ENCODE data around the gene NPC2. TPM values are rescaled to one million over a fixed set of nuclear protein-coding genes. Genes with fewer than 3 reads are reported as not detected.

The NPC2 gene
- total RNA-seq, 1 donor from 2014 or later, result 177 TPM

DNA sequence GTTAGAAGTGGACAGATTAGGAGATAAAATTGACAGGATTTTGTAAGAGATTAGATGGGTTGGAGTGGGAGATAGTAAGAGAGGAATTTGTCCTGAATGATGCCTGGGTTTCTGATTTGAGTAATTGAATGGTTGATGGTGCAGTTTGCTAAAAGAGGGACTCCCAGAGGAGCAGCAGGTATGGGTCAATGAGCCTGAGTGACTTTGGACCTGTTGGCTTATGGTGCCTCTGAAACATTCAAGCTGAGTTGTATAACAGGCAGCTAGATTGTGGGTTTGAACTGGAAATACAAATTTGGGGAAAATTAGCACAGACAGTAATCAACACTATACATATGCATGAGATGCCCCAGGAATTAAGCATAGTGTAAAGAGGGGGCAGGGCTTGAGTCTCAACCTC lies 50.3 kb downstream of the NPC2 start:
- Mint-ChIP-seq H3K36me3 (ENCODE audit: insufficient read depth) (no peaks in the 10 kb centered on the region), H3K27ac (no peak overlapping the region), H3K27me3 (peaks cover 5% of the 10 kb centered on the region), H3K4me3 (ENCODE audit: low read depth) (no peak overlapping the region), H3K4me1 (ENCODE audit: low read depth) (peaks cover 3% of the 10 kb centered on the region), H3K9me3 (ENCODE audit: low read depth) (no peaks in the 10 kb centered on the region)
- no peak for DNase-seq (ENCODE audit: low spot score, unreplicated experiment)
- TF ChIP-seq, protein P1, sequence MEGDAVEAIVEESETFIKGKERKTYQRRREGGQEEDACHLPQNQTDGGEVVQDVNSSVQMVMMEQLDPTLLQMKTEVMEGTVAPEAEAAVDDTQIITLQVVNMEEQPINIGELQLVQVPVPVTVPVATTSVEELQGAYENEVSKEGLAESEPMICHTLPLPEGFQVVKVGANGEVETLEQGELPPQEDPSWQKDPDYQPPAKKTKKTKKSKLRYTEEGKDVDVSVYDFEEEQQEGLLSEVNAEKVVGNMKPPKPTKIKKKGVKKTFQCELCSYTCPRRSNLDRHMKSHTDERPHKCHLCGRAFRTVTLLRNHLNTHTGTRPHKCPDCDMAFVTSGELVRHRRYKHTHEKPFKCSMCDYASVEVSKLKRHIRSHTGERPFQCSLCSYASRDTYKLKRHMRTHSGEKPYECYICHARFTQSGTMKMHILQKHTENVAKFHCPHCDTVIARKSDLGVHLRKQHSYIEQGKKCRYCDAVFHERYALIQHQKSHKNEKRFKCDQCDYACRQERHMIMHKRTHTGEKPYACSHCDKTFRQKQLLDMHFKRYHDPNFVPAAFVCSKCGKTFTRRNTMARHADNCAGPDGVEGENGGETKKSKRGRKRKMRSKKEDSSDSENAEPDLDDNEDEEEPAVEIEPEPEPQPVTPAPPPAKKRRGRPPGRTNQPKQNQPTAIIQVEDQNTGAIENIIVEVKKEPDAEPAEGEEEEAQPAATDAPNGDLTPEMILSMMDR (IDR thresholded peaks at IDR 0.05; ENCODE audit: unreplicated experiment), result no peak

- Mint-ChIP-seq H3K36me3 (ENCODE audit: insufficient read depth) (no peaks in the 10 kb centered on the region), H3K4me3 (ENCODE audit: low read depth) (no peak overlapping the region), H3K4me1 (ENCODE audit: low read depth) (peaks cover 5% of the 10 kb centered on the region), H3K27ac (no peak overlapping the region), H3K9me3 (ENCODE audit: low read depth) (no peaks in the 10 kb centered on the region), H3K27me3 (peaks cover 5% of the 10 kb centered on the region)
- TF ChIP-seq, protein P1 (IDR thresholded peaks at IDR 0.05; ENCODE audit: unreplicated experiment), result no peak
- DNase-seq (ENCODE audit: low spot score, unreplicated experiment), result no peak
Measured at GRCh38 chr14:74441113-74441512, 52.0 kb downstream of the NPC2 start.

DNA sequence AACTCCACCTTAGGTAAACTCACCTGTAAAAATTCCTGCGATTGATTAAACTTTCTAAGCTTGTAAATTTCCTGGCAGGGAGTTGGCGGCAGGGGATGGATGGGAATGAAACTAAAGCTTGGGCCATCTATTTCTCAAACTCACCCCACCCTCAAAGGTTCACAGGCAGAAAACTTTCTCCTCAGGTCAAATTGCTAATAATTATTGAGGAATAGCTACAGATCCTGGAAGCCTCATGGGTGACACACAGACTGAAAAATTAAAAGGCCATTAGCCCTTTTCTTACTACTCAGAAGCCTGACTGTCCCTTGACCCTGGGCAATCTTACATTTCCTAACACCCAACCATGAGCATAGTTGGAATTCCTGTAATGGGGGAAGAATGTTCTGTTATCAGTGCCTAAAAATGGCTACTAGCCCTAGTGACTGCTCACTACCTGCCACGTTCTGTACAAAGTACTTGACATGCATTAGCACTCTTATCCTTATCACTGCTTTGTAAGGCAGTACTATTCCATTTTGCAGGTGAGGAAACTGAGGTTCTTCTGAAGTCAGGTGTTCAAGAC lies 54.7 kb downstream of the NPC2 start:
- Mint-ChIP-seq H3K4me1 (ENCODE audit: low read depth) (peaks cover 5% of the 10 kb centered on the region), H3K36me3 (ENCODE audit: insufficient read depth) (no peaks in the 10 kb centered on the region)

DNA sequence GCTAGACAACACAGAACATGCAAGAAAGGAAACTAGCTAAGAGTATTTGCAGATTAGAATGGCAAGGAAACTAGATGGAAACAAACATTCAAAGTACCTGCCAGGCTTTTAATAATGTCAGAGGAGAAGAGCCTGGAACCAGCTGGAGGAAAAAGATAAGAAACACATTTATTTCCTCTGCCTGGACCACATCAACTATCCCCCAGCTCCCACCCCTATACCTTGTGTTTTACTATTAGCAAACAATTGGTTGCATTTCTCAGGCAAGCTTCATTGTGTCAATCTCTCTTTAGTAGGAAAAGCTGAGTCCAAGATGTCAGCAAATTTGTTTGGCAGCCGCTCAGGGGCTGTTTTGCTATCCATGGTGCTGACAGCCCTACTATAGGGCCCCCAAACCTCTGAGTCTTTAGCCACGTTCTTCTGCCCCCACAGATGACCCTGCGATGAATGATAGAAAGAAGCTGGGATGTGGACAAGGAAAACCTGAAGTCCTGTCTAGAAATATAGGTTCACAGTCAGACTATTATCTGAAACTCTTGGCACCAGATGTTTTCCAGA lies 55.5 kb downstream of the NPC2 start:
- H3K27me3 Mint-ChIP-seq, result peaks cover 6% of the 10 kb centered on the region
- no peak overlapping the region for H3K27ac Mint-ChIP-seq

More for the DNA sequence above, 54.7 kb downstream of the NPC2 start:
- Mint-ChIP-seq H3K4me3 (ENCODE audit: low read depth) (no peak overlapping the region), H3K27me3 (peaks cover 9% of the 10 kb centered on the region), H3K27ac (no peak overlapping the region), H3K9me3 (ENCODE audit: low read depth) (no peaks in the 10 kb centered on the region)
- DNase-seq (ENCODE audit: low spot score, unreplicated experiment), result no peak
- TF ChIP-seq, protein P1 (IDR thresholded peaks at IDR 0.05; ENCODE audit: unreplicated experiment), result no peak

DNA sequence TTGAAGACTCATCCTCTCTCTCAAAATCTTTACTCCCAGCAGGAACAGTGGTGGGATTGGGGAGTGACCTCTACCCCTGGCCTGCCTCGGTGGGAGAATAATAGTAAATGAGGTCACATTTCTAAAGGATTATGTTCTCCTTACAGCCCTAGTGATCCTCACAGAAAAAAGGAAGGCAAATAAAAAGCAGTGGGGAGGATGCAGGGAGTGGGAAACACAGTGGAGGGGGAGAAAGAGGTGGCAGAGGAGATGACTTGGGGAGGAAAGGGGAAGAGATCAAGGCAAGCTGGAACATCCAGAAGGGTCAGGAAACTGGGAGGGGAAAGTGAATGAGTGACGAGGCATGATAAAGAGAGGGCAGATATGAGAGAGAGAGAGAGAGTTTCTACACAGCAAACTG lies 58.8 kb downstream of the NPC2 start:
- Mint-ChIP-seq H3K4me3 (ENCODE audit: low read depth) (no peak overlapping the region), H3K9me3 (ENCODE audit: low read depth) (no peaks in the 10 kb centered on the region), H3K27me3 (peaks cover 17% of the 10 kb centered on the region), H3K4me1 (ENCODE audit: low read depth) (peaks cover 2% of the 10 kb centered on the region), H3K27ac (no peak overlapping the region), H3K36me3 (ENCODE audit: insufficient read depth) (no peaks in the 10 kb centered on the region)
- DNase-seq (ENCODE audit: low spot score, unreplicated experiment), result no peak
- TF ChIP-seq, protein P1 (IDR thresholded peaks at IDR 0.05; ENCODE audit: unreplicated experiment), result no peak

More for the DNA sequence above, 55.5 kb downstream of the NPC2 start:
- Mint-ChIP-seq H3K36me3 (ENCODE audit: insufficient read depth) (no peaks in the 10 kb centered on the region), H3K4me3 (ENCODE audit: low read depth) (no peak overlapping the region), H3K4me1 (ENCODE audit: low read depth) (peaks cover 5% of the 10 kb centered on the region), H3K9me3 (ENCODE audit: low read depth) (no peaks in the 10 kb centered on the region)
- TF ChIP-seq, protein P1 (IDR thresholded peaks at IDR 0.05; ENCODE audit: unreplicated experiment), result no peak
- DNase-seq (ENCODE audit: low spot score, unreplicated experiment), result no peak
